SK-N-SH (cell line): ENCODE data around the gene MRPS9. TPM values are rescaled to one million over a fixed set of nuclear protein-coding genes. Genes with fewer than 3 reads are reported as not detected.

Experiments
- CTCF ChIA-PET: fragments of 300-600, 350-600 bp; formaldehyde crosslinking; extraction: SDS; loops from one replicate; lab custom pipeline; 2021; lab: Yijun Ruan, JAX
- POLR2A ChIA-PET: fragments of 350-600 bp; sonication (Branson Sonifier 250); formaldehyde crosslinking; extraction: SDS; loops from one replicate; lab custom pipeline; 2020; ENCODE audit warnings: antibody characterized with exemption, inconsistent platforms; lab: Yijun Ruan, JAX
- DNase-seq: peaks from one replicate; pipeline ENCODE4 v3.0.0; 2012
- H2AFZ ChIP-seq: fragments of 200-600 bp; sonication (generic); 2 replicates; pipeline ENCODE4 v1.8.1; 2016; ENCODE audit warnings: antibody characterized with exemption, mild to moderate bottlenecking, low read depth
- H3F3A ChIP-seq: fragments of 200-600 bp; sonication (generic); replicated peaks from 2 replicates; pipeline ENCODE3; 2016; ENCODE audit warnings: antibody characterized with exemption, mild to moderate bottlenecking; ENCODE audit not compliant: insufficient read depth
- H3K27ac ChIP-seq, 2 experiments: fragments of 200-500 bp in 1 of 2; fragments of 200-600 bp in 1 of 2; sonication (Bioruptor generic) in 1 of 2; sonication (generic), shearing (Covaris generic) in 1 of 2; 2 replicates each; pipeline versions ENCODE4 v1.5.1 to v1.6.1; 2014 to 2016; ENCODE audit warnings: low read depth in 2 of 2, inconsistent platforms in 1 of 2, low read length in 1 of 2, mild to moderate bottlenecking in 1 of 2, mixed read lengths in 1 of 2
- H3K27me3 ChIP-seq: fragments of 200-600 bp; sonication (generic), shearing (Covaris generic); 2 replicates; pipeline ENCODE4 v1.6.1; 2016; ENCODE audit warnings: mixed run types; ENCODE audit not compliant: insufficient read depth
- H3K36me3 ChIP-seq, 2 experiments: fragments of 200-500 bp in 1 of 2; fragments of 200-600 bp in 1 of 2; sonication (Bioruptor generic) in 1 of 2; sonication (generic) in 1 of 2; replicated peaks in 1 of 2; 2 replicates each; pipeline versions ENCODE3 to v1.5.1; 2014 to 2016; ENCODE audit warnings: low read length in 1 of 2, mild to moderate bottlenecking in 1 of 2; ENCODE audit not compliant: insufficient read depth in 2 of 2, control insufficient read depth in 1 of 2
- H3K4me1 ChIP-seq, 2 experiments: fragments of 200-500 bp in 1 of 2; fragments of 200-600 bp in 1 of 2; sonication (Bioruptor generic) in 1 of 2; sonication (generic), shearing (Covaris generic) in 1 of 2; 2 replicates each; pipeline versions ENCODE4 v1.5.1 to v1.6.1; 2014 to 2016; ENCODE audit warnings: low read depth in 1 of 2, low read length in 1 of 2, mixed run types in 1 of 2; ENCODE audit not compliant: insufficient read depth in 2 of 2, control insufficient read depth in 1 of 2
- H3K4me2 ChIP-seq: fragments of 200-600 bp; sonication (generic), shearing (Covaris generic); 2 replicates; pipeline ENCODE4 v1.6.1; 2017; ENCODE audit warnings: mixed run types
- H3K4me3 ChIP-seq, 2 experiments: fragments of 200-500 bp in 1 of 2; fragments of 200-600 bp in 1 of 2; sonication (Bioruptor generic) in 1 of 2; sonication (generic), shearing (Covaris generic) in 1 of 2; 2 replicates each; pipeline versions ENCODE4 v1.5.1 to v1.8.1; 2014 to 2016; ENCODE audit warnings: low read depth in 2 of 2, inconsistent platforms in 1 of 2, low read length in 1 of 2, mild to moderate bottlenecking in 1 of 2, mixed read lengths in 1 of 2, moderate library complexity in 1 of 2
- H3K79me2 ChIP-seq: fragments of 200-600 bp; sonication (generic); 2 replicates; pipeline ENCODE4 v1.8.1; 2017; ENCODE audit warnings: mild to moderate bottlenecking; ENCODE audit not compliant: insufficient read depth
- H3K9ac ChIP-seq: fragments of 200-600 bp; sonication (generic); 2 replicates; pipeline ENCODE4 v1.6.1; 2017; ENCODE audit warnings: mixed run types
- H3K9me2 ChIP-seq: fragments of 200-600 bp; sonication (generic); 2 replicates; pipeline ENCODE4 v1.6.1; 2017; ENCODE audit warnings: mixed run types
- H3K9me3 ChIP-seq: fragments of 200-600 bp; sonication (generic); 2 replicates; pipeline ENCODE4 v1.6.1; 2017; ENCODE audit warnings: mixed run types, mild to moderate bottlenecking, moderate library complexity
- H4K20me1 ChIP-seq: fragments of 200-600 bp; sonication (generic); 2 replicates; pipeline ENCODE4 v1.6.1; 2017; ENCODE audit warnings: mild to moderate bottlenecking, mixed run types; ENCODE audit not compliant: insufficient read depth
- CHD2 ChIP-seq: fragments of 150-350 bp; IDR thresholded peaks from 2 replicates; pipeline ENCODE4 v1.6.1; 2018; ENCODE audit warnings: low read length; ENCODE audit not compliant: partially characterized antibody
- ELF1 ChIP-seq: IDR thresholded peaks from 2 replicates; pipeline ENCODE4 v1.4.0; 2012
- EP300 ChIP-seq, 2 experiments: IDR thresholded peaks; 2 replicates each; pipeline versions ENCODE4 v1.4.0 to v1.6.1; 2012; ENCODE audit warnings: borderline replicate concordance in 1 of 2, low read depth in 1 of 2, low read length in 1 of 2
- FOSL2 ChIP-seq: IDR thresholded peaks from 2 replicates; pipeline ENCODE4 v1.4.0; 2012; ENCODE audit warnings: low read depth, mild to moderate bottlenecking, moderate library complexity, borderline replicate concordance
- FOXJ3 ChIP-seq: sonication (generic); formaldehyde crosslinking; IDR thresholded peaks from 2 replicates; pipeline ENCODE4 v1.5.1; 2020; ENCODE audit warnings: mild to moderate bottlenecking, missing genetic modification reagents
- FOXM1 ChIP-seq: IDR thresholded peaks from 2 replicates; pipeline ENCODE4 v1.4.0; 2012; ENCODE audit warnings: low read depth, mild to moderate bottlenecking
- GABPA ChIP-seq: IDR thresholded peaks from 2 replicates; pipeline ENCODE4 v1.4.0; 2012; ENCODE audit warnings: low read depth, mild to moderate bottlenecking
- GATA2 ChIP-seq: sonication (generic); formaldehyde crosslinking; IDR thresholded peaks from 2 replicates; pipeline ENCODE4 v1.5.0; 2020; ENCODE audit warnings: mild to moderate bottlenecking, missing genetic modification reagents
- MAX ChIP-seq: IDR thresholded peaks from 2 replicates; pipeline ENCODE4 v1.4.0; 2012; ENCODE audit warnings: low read depth
- POLR2AphosphoS5 ChIP-seq: IDR thresholded peaks from 2 replicates; pipeline ENCODE4 v1.6.1; 2012; ENCODE audit warnings: low read depth, low read length
- RCOR1 ChIP-seq: fragments of 150-350 bp; IDR thresholded peaks from 2 replicates; pipeline ENCODE4 v1.6.1; 2017; ENCODE audit warnings: antibody characterized with exemption, low read length
- RFX5 ChIP-seq: IDR thresholded peaks from 2 replicates; pipeline ENCODE4 v1.6.1; 2012; ENCODE audit warnings: mild to moderate bottlenecking, improper control_type of control experiment, low read length
- RXRA ChIP-seq: IDR thresholded peaks from 2 replicates; pipeline ENCODE4 v1.4.0; 2012; ENCODE audit warnings: low read depth, mild to moderate bottlenecking, borderline replicate concordance
- SIN3A ChIP-seq: IDR thresholded peaks from 2 replicates; pipeline ENCODE4 v1.6.1; 2012; ENCODE audit warnings: low read depth, mild to moderate bottlenecking, low read length, moderate library complexity, borderline replicate concordance
- SMC3 ChIP-seq: IDR thresholded peaks from 2 replicates; pipeline ENCODE4 v1.6.1; 2012; ENCODE audit warnings: low read depth, low read length, improper control_type of control experiment
- TAF1 ChIP-seq: IDR thresholded peaks from 2 replicates; pipeline ENCODE4 v1.6.1; 2012; ENCODE audit warnings: low read depth, mild to moderate bottlenecking, low read length, moderate library complexity, borderline replicate concordance
- USF2 ChIP-seq: fragments of 150-350 bp; IDR thresholded peaks from 2 replicates; pipeline ENCODE4 v1.6.1; 2017; ENCODE audit warnings: antibody characterized with exemption, low read length, low read depth, borderline replicate concordance
- YY1 ChIP-seq: IDR thresholded peaks from 2 replicates; pipeline ENCODE4 v1.4.0; 2012; ENCODE audit warnings: low read depth, mild to moderate bottlenecking
- WGBS: methylation state at CpG from one replicate; pipeline ENCODE4 v1.1.6; 2017; ENCODE audit warnings: low lambda C conversion rate; 5-methylcytosine and 5-hydroxymethylcytosine counted together
- polyA plus RNA-seq, 3 experiments: library from polyadenylated mRNA; depleted of rRNA; stranded (reverse); fragments of >200 nt; gene quantifications; 2 replicates each; pipeline ENCODE4 v1.2.3, GENCODE V29; 2012
- TF ChIP-seq, protein P1 (sequence below): IDR thresholded peaks from 2 replicates; pipeline ENCODE4 v1.4.0; 2012; ENCODE audit warnings: low read depth, borderline replicate concordance

Gene MRPS9
- polyA plus RNA-seq, 1 of the 3 experiments (the other 2 are of a cell fraction): 31.8 TPM

GRCh38 chr2:105100046-105100840, 62.4 kb downstream of the MRPS9 start:
- Histone ChIP-seq H3K9me3 (no peaks in the 10 kb centered on the region), H3F3A (peaks cover 3% of the 10 kb centered on the region), H3K27me3 (no peaks in the 10 kb centered on the region), H3K27ac (no peak overlapping the region), H3K79me2 (no peaks in the 10 kb centered on the region), H4K20me1 (no peaks in the 10 kb centered on the region), H3K9me2 (no peaks in the 10 kb centered on the region), H3K36me3 (peaks cover 5 to 29% of the 10 kb centered on the region in 2 experiments), H3K4me2 (no peak overlapping the region), H3K4me3 (no peak overlapping the region), H3K4me1 (no peaks in the 10 kb centered on the region; a peak in 1 of 4 replicates), H2AFZ (no peak overlapping the region), H3K9ac (no peak overlapping the region)
- CTCF ChIA-PET: interaction anchor here (2.8 kb wide), 1 partner anchor 14 kb away, joined by 14 read pairs; no protein-coding TSS in a partner anchor
- DNase-seq: no peak
- 91% methylated on average over 9 of the region's 9 CpGs for WGBS
- POLR2A ChIA-PET: no interaction called here
- TF ChIP-seq MAX (no peak), EP300 (IDR thresholded peaks at IDR 0.05; ENCODE audit: borderline replicate concordance in 1 of 2, low read depth in 1 of 2, low read length in 1 of 2) (no peak), ELF1 (no peak), FOXM1 (no peak), SMC3 (no peak), RCOR1 (no peak), FOSL2 (no peak), POLR2AphosphoS5 (no peak), GATA2 (no peak), SIN3A (no peak), FOXJ3 (CRISPR knock-in tag) (no peak), GABPA (no peak), CHD2 (no peak), YY1 (no peak), TAF1 (no peak), RFX5 (no peak), USF2 (no peak), RXRA (no peak)
- TF ChIP-seq, protein P1, sequence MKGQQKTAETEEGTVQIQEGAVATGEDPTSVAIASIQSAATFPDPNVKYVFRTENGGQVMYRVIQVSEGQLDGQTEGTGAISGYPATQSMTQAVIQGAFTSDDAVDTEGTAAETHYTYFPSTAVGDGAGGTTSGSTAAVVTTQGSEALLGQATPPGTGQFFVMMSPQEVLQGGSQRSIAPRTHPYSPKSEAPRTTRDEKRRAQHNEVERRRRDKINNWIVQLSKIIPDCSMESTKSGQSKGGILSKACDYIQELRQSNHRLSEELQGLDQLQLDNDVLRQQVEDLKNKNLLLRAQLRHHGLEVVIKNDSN: no peak
